HG03571 (cell line): ENCODE results near the gene OSTN.

Experiments used
- ATAC-seq: cut with Tn5 transposase; IDR thresholded peaks from one replicate; pipeline ENCODE4 v1.9.1; 2021; ENCODE audit not compliant: unreplicated experiment

OSTN gene

DNA sequence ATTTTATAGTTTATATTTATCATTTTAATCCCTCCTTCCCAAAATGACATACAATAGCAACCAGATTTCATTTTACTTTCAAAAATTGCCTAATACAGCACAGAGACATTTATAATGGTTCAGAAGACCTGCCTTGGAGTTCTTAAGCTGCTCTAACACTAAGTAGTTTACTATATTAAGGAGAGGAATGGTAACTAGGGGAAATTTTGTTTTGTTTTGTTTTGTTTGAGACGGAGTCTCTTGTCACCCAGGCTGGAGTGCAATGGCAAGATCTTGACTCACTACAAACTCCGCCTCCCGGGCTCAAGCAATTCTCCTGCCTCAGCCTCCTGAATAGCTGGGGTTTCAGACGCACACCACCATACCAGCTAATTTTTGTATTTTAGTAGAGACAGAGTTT lies 107.4 kb downstream of the OSTN start:
- ATAC-seq, result no peak

DNA sequence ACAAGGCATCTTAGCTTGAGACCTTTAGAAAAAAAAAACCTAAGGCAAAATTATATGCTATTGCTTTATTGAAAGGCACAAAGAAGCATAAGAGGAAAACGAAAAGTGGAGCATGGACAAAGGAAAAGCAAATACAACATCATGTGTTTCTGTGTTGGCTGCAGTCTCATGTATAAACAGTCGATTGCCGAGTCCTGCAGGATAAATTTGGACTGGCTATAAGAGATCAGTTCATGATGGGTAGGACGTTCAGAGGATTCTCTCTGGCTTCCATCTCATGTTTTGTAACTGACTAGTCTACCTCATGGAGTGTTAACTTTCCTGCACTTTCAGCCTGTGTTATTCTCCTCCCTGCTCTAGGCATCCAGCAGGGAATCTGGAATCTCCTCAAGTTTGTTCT lies 108.3 kb downstream of the OSTN start:
- no peak for ATAC-seq

DNA sequence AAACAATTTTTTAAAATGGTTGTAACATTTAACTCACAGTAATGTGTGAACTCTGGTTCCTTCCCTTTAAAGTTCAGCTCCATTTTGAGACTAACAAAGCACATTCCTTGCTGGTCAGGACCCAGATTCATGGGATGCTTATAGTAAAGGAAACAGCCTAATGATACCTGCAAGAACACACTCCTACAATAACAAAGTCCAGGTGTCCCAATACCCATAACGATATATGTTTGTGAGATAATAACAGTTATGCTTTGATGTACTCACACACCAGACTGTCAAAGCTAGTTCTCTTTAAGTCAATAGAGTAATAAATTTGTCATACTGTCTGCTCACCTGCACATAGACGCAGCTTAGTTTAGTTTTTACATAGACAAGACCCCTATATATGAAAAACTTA lies 114.3 kb downstream of the OSTN start:
- ATAC-seq, result no peak

DNA sequence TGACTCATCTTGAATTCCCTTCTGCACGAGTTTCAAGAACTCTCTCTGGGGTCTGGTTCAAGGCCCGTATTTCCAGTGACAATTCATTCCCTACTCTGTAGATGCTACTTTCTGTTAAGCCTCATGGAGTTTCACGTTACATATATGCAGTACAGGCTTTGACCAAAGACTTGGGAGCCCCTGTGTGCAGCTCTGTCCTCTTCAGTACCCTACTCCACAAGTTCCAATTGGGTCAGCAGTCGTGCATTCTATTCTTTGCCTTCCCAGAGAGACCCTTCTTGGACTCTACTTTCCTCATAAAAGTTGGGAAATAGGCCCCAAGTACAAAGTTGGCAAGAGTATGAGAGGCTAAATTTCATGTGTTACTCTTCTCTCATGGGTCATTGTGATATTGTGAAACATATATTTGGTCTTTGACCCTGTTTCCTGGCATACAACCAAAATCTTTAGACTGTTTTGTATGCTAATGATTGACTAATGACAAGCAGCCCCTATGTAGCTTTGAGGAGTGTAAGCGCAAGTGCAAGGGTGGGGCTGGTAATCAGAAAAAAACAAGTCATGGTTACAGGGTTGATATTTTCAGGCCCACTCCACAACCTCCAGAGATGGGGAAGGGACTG lies 115.2 kb downstream of the OSTN start:
- ATAC-seq, result no peak
